ENCODE results near the gene CDHR2.

GRCh38 chr5:176621661-176622079 is 72.5 kb downstream of the CDHR2 start:
- TF ChIP-seq POLR2A (IDR thresholded peaks at IDR 0.05; ENCODE audit: low read depth, low read length): no peak
- no peak for TF ChIP-seq TAF1 (IDR thresholded peaks at IDR 0.05; ENCODE audit: borderline replicate concordance, low read depth, low read length)
